ENCODE results near the gene ZFP90.

The ZFP90 gene

DNA sequence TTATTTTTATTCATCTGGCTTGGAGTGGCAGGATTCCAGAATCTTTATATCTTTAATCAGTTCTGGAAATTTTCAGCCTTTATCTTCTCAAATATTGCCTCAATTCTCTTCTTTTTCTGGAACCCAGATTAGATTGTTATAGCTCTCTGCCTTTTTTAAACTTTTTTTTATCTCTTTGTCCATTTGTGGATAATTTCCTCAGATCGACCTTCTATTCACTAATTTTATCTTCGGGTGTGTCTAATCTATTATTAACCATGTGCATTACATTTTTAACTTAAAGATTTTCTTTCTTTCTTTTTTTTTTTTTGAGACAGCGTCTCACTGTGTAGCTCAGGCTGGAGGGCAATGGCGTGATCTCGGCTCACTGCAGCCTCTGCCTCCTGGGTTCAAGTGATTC is 5.2 kb upstream of the ZFP90 start:
- ChIA-PET CTCF (interaction anchor here (0.6 kb wide), 2 partner anchors 13 to 590 kb away, joined by 3 to 6 read pairs; no protein-coding TSS in a partner anchor), POLR2A (no interaction called here)
- H3K4me3 ChIP-seq (ENCODE audit: low read depth, low read length), result no peak overlapping the region
- H3K4me1 ChIP-seq (ENCODE audit: control insufficient read depth, insufficient read depth, low read length), result no peaks in the 10 kb centered on the region
- no peak for TF ChIP-seq SP3 (tag by site-specific recombination; IDR thresholded peaks at IDR 0.05)
- TF ChIP-seq ZNF354C (tag by site-specific recombination; IDR thresholded peaks at IDR 0.05; ENCODE audit: borderline replicate concordance, low read depth), result no peak
- H3K36me3 ChIP-seq (ENCODE audit: control insufficient read depth in 2 of 2, insufficient read depth in 1 of 2, low read length in 2 of 2), result no peaks in the 10 kb centered on the region; a peak in 1 of 3 replicates
- no peaks in the 10 kb centered on the region for H3K9me3 ChIP-seq (ENCODE audit: control insufficient read depth, insufficient read depth, low read depth, low read length)
- no peak overlapping the region for H3K27ac ChIP-seq (ENCODE audit: extremely low read depth, low read depth, low read length)

DNA sequence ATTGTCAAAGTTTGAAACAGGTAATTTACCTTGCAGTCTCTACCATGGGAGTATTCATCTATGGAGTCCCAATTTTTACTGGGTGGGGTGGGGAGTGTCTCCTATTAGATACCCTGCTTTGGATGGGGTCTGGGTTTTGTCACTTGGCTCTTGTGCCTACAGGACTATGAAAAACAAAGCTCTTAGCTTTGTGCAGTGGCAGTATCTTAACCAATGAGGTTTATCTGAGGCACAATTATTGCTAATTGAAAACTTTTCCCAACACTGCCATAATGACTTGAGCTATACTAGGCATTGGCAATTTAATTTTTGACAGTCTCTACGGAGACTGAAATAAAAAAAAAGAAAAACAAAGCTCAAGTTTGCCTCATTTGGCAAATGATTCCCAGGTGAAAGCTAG is 3.8 kb upstream of the ZFP90 start:
- TF ChIP-seq RBAK (tag by site-specific recombination; IDR thresholded peaks at IDR 0.05), result no peak
- TF ChIP-seq ZNF169 (tag by site-specific recombination; IDR thresholded peaks at IDR 0.05), result no peak
- TF ChIP-seq ZBTB1 (tag by site-specific recombination; IDR thresholded peaks at IDR 0.05), result no peak
- TF ChIP-seq ZNF664 (tag by site-specific recombination; IDR thresholded peaks at IDR 0.05), result no peak
- TF ChIP-seq, protein P1, sequence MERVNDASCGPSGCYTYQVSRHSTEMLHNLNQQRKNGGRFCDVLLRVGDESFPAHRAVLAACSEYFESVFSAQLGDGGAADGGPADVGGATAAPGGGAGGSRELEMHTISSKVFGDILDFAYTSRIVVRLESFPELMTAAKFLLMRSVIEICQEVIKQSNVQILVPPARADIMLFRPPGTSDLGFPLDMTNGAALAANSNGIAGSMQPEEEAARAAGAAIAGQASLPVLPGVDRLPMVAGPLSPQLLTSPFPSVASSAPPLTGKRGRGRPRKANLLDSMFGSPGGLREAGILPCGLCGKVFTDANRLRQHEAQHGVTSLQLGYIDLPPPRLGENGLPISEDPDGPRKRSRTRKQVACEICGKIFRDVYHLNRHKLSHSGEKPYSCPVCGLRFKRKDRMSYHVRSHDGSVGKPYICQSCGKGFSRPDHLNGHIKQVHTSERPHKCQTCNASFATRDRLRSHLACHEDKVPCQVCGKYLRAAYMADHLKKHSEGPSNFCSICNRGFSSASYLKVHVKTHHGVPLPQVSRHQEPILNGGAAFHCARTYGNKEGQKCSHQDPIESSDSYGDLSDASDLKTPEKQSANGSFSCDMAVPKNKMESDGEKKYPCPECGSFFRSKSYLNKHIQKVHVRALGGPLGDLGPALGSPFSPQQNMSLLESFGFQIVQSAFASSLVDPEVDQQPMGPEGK (tag by site-specific recombination; IDR thresholded peaks at IDR 0.05), result no peak
- TF ChIP-seq ZNF558 (tag by site-specific recombination; IDR thresholded peaks at IDR 0.05), result no peak
- TF ChIP-seq ZNF114 (tag by site-specific recombination; IDR thresholded peaks at IDR 0.05), result no peak
- H3K4me3 ChIP-seq (ENCODE audit: low read depth, low read length), result no peak overlapping the region
- H3K36me3 ChIP-seq (ENCODE audit: control insufficient read depth in 2 of 2, insufficient read depth in 1 of 2, low read length in 2 of 2), result no peaks in the 10 kb centered on the region; a peak in 1 of 3 replicates
- H3K9me3 ChIP-seq (ENCODE audit: control insufficient read depth, insufficient read depth, low read depth, low read length), result no peaks in the 10 kb centered on the region
- no peaks in the 10 kb centered on the region for H3K4me1 ChIP-seq (ENCODE audit: control insufficient read depth, insufficient read depth, low read length)
- ChIA-PET POLR2A (no interaction called here), CTCF (interaction anchor here (0.6 to 1.3 kb wide), 2 partner anchors 15 to 230 kb away, joined by 3 to 4 read pairs; no protein-coding TSS in a partner anchor)
- H3K27ac ChIP-seq (ENCODE audit: extremely low read depth, low read depth, low read length), result no peak overlapping the region

DNA sequence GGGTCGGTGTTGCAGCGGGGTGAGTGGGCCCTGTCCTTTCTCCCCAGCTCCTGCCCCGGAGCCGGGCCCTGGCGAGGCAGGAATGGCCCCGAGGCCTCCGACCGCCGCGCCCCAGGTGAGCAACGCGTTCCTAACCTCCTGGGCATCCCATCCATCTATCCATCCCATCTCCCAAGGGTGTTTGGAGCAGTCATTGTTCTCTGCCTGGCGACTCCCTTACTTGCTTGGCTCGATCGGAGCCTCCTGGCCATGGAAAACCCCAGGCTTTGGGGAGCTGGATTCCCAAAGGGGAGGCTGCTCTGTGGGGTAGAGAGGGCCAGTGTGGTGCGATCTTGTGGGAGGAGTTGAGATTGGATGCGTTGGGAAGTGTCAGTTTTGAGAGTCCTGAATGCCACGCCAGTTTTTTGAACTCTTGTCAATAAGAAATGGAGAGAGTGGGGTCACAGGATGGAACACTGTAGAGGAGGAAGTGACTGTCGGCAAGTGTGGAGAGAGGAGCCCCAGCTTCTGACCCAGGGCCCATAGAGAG is 684 bp downstream of the ZFP90 start:
- H3K27ac ChIP-seq (ENCODE audit: extremely low read depth, low read depth, low read length), result no peak overlapping the region; the same call in 1 of the 2 replicates
- H3K9me3 ChIP-seq (ENCODE audit: control insufficient read depth, insufficient read depth, low read depth, low read length), result no peaks in the 10 kb centered on the region
- ChIA-PET POLR2A (no interaction called here), CTCF (interaction anchor here (0.6 to 1.6 kb wide), 4 partner anchors 11 to 606 kb away, joined by 3 to 6 read pairs (median 4); no protein-coding TSS in a partner anchor)
- H3K4me1 ChIP-seq (ENCODE audit: control insufficient read depth, insufficient read depth, low read length), result no peaks in the 10 kb centered on the region
- peak overlapping the region; percentile 74 for H3K4me3 ChIP-seq (ENCODE audit: low read depth, low read length)
- peaks cover 11 to 35% of the 10 kb centered on the region in 2 experiments; a peak in 2 of 3 replicates for H3K36me3 ChIP-seq (ENCODE audit: control insufficient read depth in 2 of 2, insufficient read depth in 1 of 2, low read length in 2 of 2)
- TF ChIP-seq ZBTB48 (tag by site-specific recombination; IDR thresholded peaks at IDR 0.05), result peak; percentile 60; the same call in 1 of the 2 replicates
- no peak for TF ChIP-seq ZNF785 (tag by site-specific recombination; IDR thresholded peaks at IDR 0.05)
- no peak for TF ChIP-seq ZNF660 (tag by site-specific recombination; IDR thresholded peaks at IDR 0.05)
- no peak for TF ChIP-seq KLF10 (tag by site-specific recombination; IDR thresholded peaks at IDR 0.05)
- TF ChIP-seq, protein P2, sequence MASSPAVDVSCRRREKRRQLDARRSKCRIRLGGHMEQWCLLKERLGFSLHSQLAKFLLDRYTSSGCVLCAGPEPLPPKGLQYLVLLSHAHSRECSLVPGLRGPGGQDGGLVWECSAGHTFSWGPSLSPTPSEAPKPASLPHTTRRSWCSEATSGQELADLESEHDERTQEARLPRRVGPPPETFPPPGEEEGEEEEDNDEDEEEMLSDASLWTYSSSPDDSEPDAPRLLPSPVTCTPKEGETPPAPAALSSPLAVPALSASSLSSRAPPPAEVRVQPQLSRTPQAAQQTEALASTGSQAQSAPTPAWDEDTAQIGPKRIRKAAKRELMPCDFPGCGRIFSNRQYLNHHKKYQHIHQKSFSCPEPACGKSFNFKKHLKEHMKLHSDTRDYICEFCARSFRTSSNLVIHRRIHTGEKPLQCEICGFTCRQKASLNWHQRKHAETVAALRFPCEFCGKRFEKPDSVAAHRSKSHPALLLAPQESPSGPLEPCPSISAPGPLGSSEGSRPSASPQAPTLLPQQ (tag by site-specific recombination; IDR thresholded peaks at IDR 0.05), result no peak
- TF ChIP-seq ZNF366 (tag by site-specific recombination; conservative IDR thresholded peaks at IDR 0.05), result 0 out of 2 replicates have a peak, but pooled peaks have one; percentile 16
- 0 out of 2 replicates have a peak, but pooled peaks have one; percentile 48 for TF ChIP-seq ZBTB20 (tag by site-specific recombination; IDR thresholded peaks at IDR 0.05)

Data from HEK293 (cell line).